K562 (cell line): ENCODE results near the gene IPCEF1. TPM values are rescaled to one million over a fixed set of nuclear protein-coding genes. Genes with fewer than 3 reads are reported as not detected.

Experiments
- ATAC-seq: fragments of 200-7000 bp; cut with Tn5 transposase; 3 replicates; pipeline ENCODE4 v1.9.1; 2020; ENCODE audit warnings: moderate library complexity
- BruUV-seq: library from RNA; stranded (reverse); fragments of 400-500 nt; replicated peaks from 2 replicates; lab custom pipeline; 2021; lab: Mats Ljungman, UMichigan
- CTCF ChIA-PET: fragments of 300-600 bp; formaldehyde crosslinking; extraction: SDS; loops from one replicate; lab custom pipeline; 2021; ENCODE audit warnings: low intra/inter-chr PET ratio; lab: Yijun Ruan, JAX
- POLR2A ChIA-PET: fragments of 300-600, 350-650 bp; sonication (Branson Sonifier 250); formaldehyde crosslinking; extraction: SDS; loops from one replicate; lab custom pipeline; 2021; ENCODE audit warnings: antibody characterized with exemption, inconsistent platforms; lab: Yijun Ruan, JAX
- DNase-seq, 4 experiments: peaks; one replicate each; pipeline versions ENCODE4 v3.0.0 to v3.0.0-alpha.2; 2011 to 2018; ENCODE audit warnings: low spot score in 3 of 4, mixed read lengths in 3 of 4; ENCODE audit errors: extremely low read depth in 1 of 4
- FAIRE-seq: peaks from 2 replicates; lab custom pipeline; 2011; peaks lifted over from hg19 to GRCh38; lab: Jason Lieb, UNC
- H2AFZ ChIP-seq: 2 replicates; pipeline ENCODE4 v1.6.0; 2011; ENCODE audit warnings: low read depth, low read length, control low read depth, inconsistent platforms
- H3K27ac ChIP-seq: fragments of 200-600 bp; 3 replicates; pipeline ENCODE4 v1.8.0; 2011; ENCODE audit warnings: low read depth, mild to moderate bottlenecking, control low read depth, inconsistent platforms, low read length, moderate library complexity, mixed read lengths; ENCODE audit errors: extremely low read depth
- H3K27me3 ChIP-seq, 2 experiments: fragments of 300-600 bp in 1 of 2; 2 replicates in 1 of 2; 3 replicates in 1 of 2; pipeline versions ENCODE4 v1.6.0 to v1.8.0; 2011; ENCODE audit warnings: inconsistent platforms in 2 of 2, low read length in 2 of 2, mild to moderate bottlenecking in 1 of 2, mixed read lengths in 1 of 2, moderate library complexity in 1 of 2; ENCODE audit not compliant: control insufficient read depth in 2 of 2, insufficient read depth in 2 of 2
- H3K36me3 ChIP-seq: fragments of 300-600 bp; 3 replicates; pipeline ENCODE4 v1.8.0; 2011; ENCODE audit warnings: mild to moderate bottlenecking, low read length, inconsistent platforms; ENCODE audit not compliant: control insufficient read depth, insufficient read depth
- H3K4me1 ChIP-seq, 2 experiments: fragments of 200-600 bp in 1 of 2; replicated peaks in 1 of 2; 2 replicates in 1 of 2; 3 replicates in 1 of 2; pipeline versions ENCODE4 v1.5.1 to v1.8.0; 2011; ENCODE audit warnings: inconsistent platforms in 2 of 2, low read length in 2 of 2, mild to moderate bottlenecking in 1 of 2, mixed read lengths in 1 of 2, moderate library complexity in 1 of 2; ENCODE audit not compliant: control insufficient read depth in 2 of 2, insufficient read depth in 2 of 2
- H3K4me2 ChIP-seq: 2 replicates; pipeline ENCODE4 v1.6.1; 2011; ENCODE audit warnings: low read length, control low read depth, inconsistent platforms, mixed read lengths; ENCODE audit not compliant: insufficient read depth
- H3K4me3 ChIP-seq: fragments of 200-600 bp; sonication (generic), shearing (Covaris generic); 2 replicates; pipeline ENCODE4 v1.5.1; 2016; ENCODE audit warnings: control low read depth, inconsistent platforms
- H3K79me2 ChIP-seq: fragments of 200-600 bp; 3 replicates; pipeline ENCODE4 v1.8.0; 2011; ENCODE audit warnings: low read length, inconsistent platforms; ENCODE audit not compliant: control insufficient read depth, insufficient read depth
- H3K9ac ChIP-seq, 2 experiments: 2 replicates each; pipeline versions ENCODE4 v1.6.0 to v1.6.1; 2011; ENCODE audit warnings: low read depth in 2 of 2, low read length in 2 of 2, control low read depth in 1 of 2, inconsistent platforms in 1 of 2, mild to moderate bottlenecking in 1 of 2, mixed read lengths in 1 of 2; ENCODE audit not compliant: insufficient read depth in 1 of 2
- H3K9me1 ChIP-seq: one replicate; pipeline ENCODE4 v1.6.0; 2011; ENCODE audit warnings: inconsistent platforms, mild to moderate bottlenecking, low read length, moderate library complexity; ENCODE audit not compliant: control insufficient read depth, insufficient read depth
- H3K9me3 ChIP-seq: replicated peaks from 2 replicates; pipeline ENCODE4 v1.5.1; 2011; ENCODE audit warnings: low read depth, low read length, inconsistent platforms; ENCODE audit not compliant: control insufficient read depth, insufficient read depth
- H4K20me1 ChIP-seq: replicated peaks from 2 replicates; pipeline ENCODE4 v1.6.1; 2011; ENCODE audit warnings: low read length, inconsistent platforms, mixed read lengths; ENCODE audit not compliant: control insufficient read depth, insufficient read depth
- HDAC6 ChIP-seq: IDR thresholded peaks from 2 replicates; pipeline ENCODE4 v1.6.1; 2012; ENCODE audit warnings: low read depth, mild to moderate bottlenecking, control low read depth, inconsistent platforms, low read length, moderate library complexity
- HMGN3 ChIP-seq: IDR thresholded peaks from 2 replicates; pipeline ENCODE4 v1.6.1; 2011; ENCODE audit warnings: borderline replicate concordance, low read depth, mild to moderate bottlenecking, mixed read lengths, low read length; ENCODE audit not compliant: insufficient read length; ENCODE audit errors: extremely low read depth
- KHSRP ChIP-seq: fragments of 450-650 bp; IDR thresholded peaks from 2 replicates; pipeline ENCODE4 v1.6.1; 2017
- KLF1 ChIP-seq: fragments of 450-650 bp; IDR thresholded peaks from 2 replicates; pipeline ENCODE4 v1.6.1; 2016; ENCODE audit warnings: missing genetic modification characterization, missing compliant biosample characterization
- LEF1 ChIP-seq: fragments of 450-650 bp; IDR thresholded peaks from 2 replicates; pipeline ENCODE4 v1.6.1; 2016; ENCODE audit warnings: mild to moderate bottlenecking
- MAZ ChIP-seq, 2 experiments: fragments of 450-650 bp in 1 of 2; sonication (generic) in 1 of 2; formaldehyde crosslinking; IDR thresholded peaks in 1 of 2; conservative IDR thresholded peaks in 1 of 2; 2 replicates each; pipeline versions ENCODE4 v1.4.0 to v1.5.0; 2020; ENCODE audit warnings: mild to moderate bottlenecking in 1 of 2, missing genetic modification reagents in 1 of 2
- MCM7 ChIP-seq, 2 experiments: fragments of 450-650 bp; IDR thresholded peaks; 2 replicates each; pipeline ENCODE4 v1.6.1; 2016 to 2018
- MTA3 ChIP-seq: fragments of 450-650 bp; formaldehyde crosslinking; IDR thresholded peaks from 2 replicates; pipeline ENCODE4 v1.6.1; 2017; ENCODE audit warnings: mild to moderate bottlenecking, borderline replicate concordance
- NBN ChIP-seq: fragments of 450-650 bp; IDR thresholded peaks from 2 replicates; pipeline ENCODE4 v1.6.1; 2016; ENCODE audit warnings: low read depth, mild to moderate bottlenecking
- OTX1 ChIP-seq: fragments of 450-650 bp; formaldehyde crosslinking; IDR thresholded peaks from 2 replicates; pipeline ENCODE4 v1.4.0; 2022; ENCODE audit warnings: mild to moderate bottlenecking
- SNIP1 ChIP-seq: fragments of 450-650 bp; IDR thresholded peaks from 2 replicates; pipeline ENCODE4 v1.7.1; 2017; ENCODE audit warnings: low read depth, mild to moderate bottlenecking
- ZNF146 ChIP-seq: IDR thresholded peaks from one replicate; pipeline ENCODE4 v1.6.1; 2018; ENCODE audit warnings: missing compliant biosample characterization; ENCODE audit not compliant: unreplicated experiment
- ZNF175 ChIP-seq: fragments of 200-800 bp; sonication (Bioruptor generic); IDR thresholded peaks from 2 replicates; pipeline ENCODE4 v1.6.1; 2016; ENCODE audit warnings: low read depth, mild to moderate bottlenecking, missing genetic modification characterization, missing compliant biosample characterization
- WGBS: fragments of 100-300 bp; shearing (Covaris generic); methylation state at CpG from one replicate; pipeline ENCODE4 v1.1.6; 2016; ENCODE audit warnings: low coverage, mixed read lengths; ENCODE audit not compliant: insufficient coverage; ENCODE audit errors: missing lambda C conversion rate; 5-methylcytosine and 5-hydroxymethylcytosine counted together
- in situ Hi-C: fragments of 300-500 bp; cut with MboI; formaldehyde crosslinking; loops from 4 replicates; pipeline ENCODE4 v1.15.0; 2018; ENCODE audit warnings: inconsistent platforms, mixed read lengths
- intact Hi-C: fragments of 100-400 bp; cut with micrococcal nuclease; formaldehyde crosslinking; loops from 2 replicates; pipeline ENCODE4 v1.14.2; 2022
- polyA plus RNA-seq, 8 experiments: library from polyadenylated mRNA; depleted of rRNA in 4 of 8; stranded (reverse) in 5 of 8; unstranded in 3 of 8; fragments of >200 nt; fragmentation: Nextera tagmentation in 2 of 8; fragmentation: Illumina TruSeq in 1 of 8; extraction: Ambion mirVana in 2 of 8; extraction: Trizol in 1 of 8; gene quantifications; 2 replicates each; pipeline versions ENCODE4 v1.2.1 to v1.2.3, GENCODE V29; 2011 to 2014; ENCODE audit warnings: inconsistent platforms in 1 of 8, missing spikeins in 1 of 8
- total RNA-seq, 7 experiments: library from RNA; depleted of rRNA in 6 of 7; stranded (reverse); fragments of >200 nt in 6 of 7; fragmentation: Illumina TruSeq in 2 of 7; extraction: Trizol in 2 of 7; gene quantifications; 2 replicates each; pipeline versions ENCODE4 v1.2.1 to v1.2.3, GENCODE V29; 2011 to 2021; ENCODE audit warnings: low replicate concordance in 1 of 7
- TF ChIP-seq, protein P1 (sequence below): fragments of 450-650 bp; formaldehyde crosslinking; conservative IDR thresholded peaks from 2 replicates; pipeline ENCODE4 v1.4.0; 2022; ENCODE audit warnings: mild to moderate bottlenecking, missing genetic modification characterization
- TF ChIP-seq, protein P2 (sequence below): fragments of 450-650 bp; formaldehyde crosslinking; IDR thresholded peaks from 2 replicates; pipeline ENCODE4 v1.4.0; 2020; ENCODE audit warnings: mild to moderate bottlenecking, moderate library complexity
- TF ChIP-seq, protein P3 (sequence below): sonication (generic); formaldehyde crosslinking; IDR thresholded peaks from 2 replicates; pipeline ENCODE4 v1.9.0; 2022; ENCODE audit warnings: mild to moderate bottlenecking, missing genetic modification reagents

The IPCEF1 gene
- total and polyA plus RNA-seq, 9 of the 15 experiments (the other 6 are each of a cell fraction or from before 2014, with no cell fraction given): 0.14 to 0.18 TPM; not detected in 7

- TF ChIP-seq, protein P1, sequence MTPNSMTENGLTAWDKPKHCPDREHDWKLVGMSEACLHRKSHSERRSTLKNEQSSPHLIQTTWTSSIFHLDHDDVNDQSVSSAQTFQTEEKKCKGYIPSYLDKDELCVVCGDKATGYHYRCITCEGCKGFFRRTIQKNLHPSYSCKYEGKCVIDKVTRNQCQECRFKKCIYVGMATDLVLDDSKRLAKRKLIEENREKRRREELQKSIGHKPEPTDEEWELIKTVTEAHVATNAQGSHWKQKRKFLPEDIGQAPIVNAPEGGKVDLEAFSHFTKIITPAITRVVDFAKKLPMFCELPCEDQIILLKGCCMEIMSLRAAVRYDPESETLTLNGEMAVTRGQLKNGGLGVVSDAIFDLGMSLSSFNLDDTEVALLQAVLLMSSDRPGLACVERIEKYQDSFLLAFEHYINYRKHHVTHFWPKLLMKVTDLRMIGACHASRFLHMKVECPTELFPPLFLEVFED (CRISPR knock-in tag): 0 out of 2 replicates have a peak, but pooled peaks have one; percentile 49
- TF ChIP-seq OTX1: 0 out of 2 replicates have a peak, but pooled peaks have one; percentile 39
Measured at GRCh38 chr6:154354265-154354777, 2.3 kb downstream of the IPCEF1 start (continued).

DNA sequence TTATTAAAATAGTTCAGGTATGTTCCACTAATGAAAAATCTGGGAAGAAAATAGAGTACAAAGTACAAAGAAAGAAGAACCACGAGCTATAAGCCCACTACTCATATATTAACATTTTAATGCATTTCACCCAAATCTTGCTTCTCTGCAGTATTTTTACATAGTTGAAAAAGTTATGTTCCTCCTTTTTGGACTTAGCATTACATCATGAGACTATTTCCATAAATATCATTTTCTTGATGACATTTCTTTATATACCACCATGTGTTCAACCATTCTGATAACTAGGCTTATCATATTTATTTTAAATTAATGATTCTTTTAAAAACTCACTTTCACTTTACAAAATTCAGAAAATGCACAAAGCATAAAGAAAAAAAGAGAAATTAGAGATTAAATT, 3.0 kb downstream of the IPCEF1 start:
- DNase-seq (no peak), ATAC-seq (no peak), FAIRE-seq (no peak)
- H3K4me2 ChIP-seq: no peak overlapping the region
- H3K27ac ChIP-seq: no peak overlapping the region
- H3K9ac ChIP-seq: no peak overlapping the region
- no TSS peak for BruUV-seq
- no peaks in the 10 kb centered on the region for H3K36me3 ChIP-seq
- intact Hi-C loops: no loop called here
- peaks cover 5 to 30% of the 10 kb centered on the region in 2 experiments; a peak in 3 of 5 replicates for H3K27me3 ChIP-seq
- 0% methylated on average over 1 of the region's 1 CpG for WGBS
- H2AFZ ChIP-seq: no peak overlapping the region
- POLR2A ChIA-PET: no interaction called here
- no peaks in the 10 kb centered on the region for H3K9me1 ChIP-seq
- no peaks in the 10 kb centered on the region for H4K20me1 ChIP-seq
- CTCF ChIA-PET: no interaction called here
- H3K79me2 ChIP-seq: no peaks in the 10 kb centered on the region
- no peaks in the 10 kb centered on the region for H3K9me3 ChIP-seq
- in situ Hi-C loops: no loop called here
- no peak overlapping the region for H3K4me3 ChIP-seq
- peaks cover 0 to 5% of the 10 kb centered on the region in 2 experiments; a peak in 1 of 5 replicates for H3K4me1 ChIP-seq
- TF ChIP-seq HMGN3: no peak
- TF ChIP-seq MCM7 (IDR thresholded peaks at IDR 0.05): no peak
- TF ChIP-seq LEF1: no peak
- no peak for TF ChIP-seq MAZ (CRISPR knock-in tag; conservative IDR thresholded peaks at IDR 0.05 in 1 of 2, IDR thresholded peaks at IDR 0.05 in 1 of 2)
- TF ChIP-seq, protein P2, sequence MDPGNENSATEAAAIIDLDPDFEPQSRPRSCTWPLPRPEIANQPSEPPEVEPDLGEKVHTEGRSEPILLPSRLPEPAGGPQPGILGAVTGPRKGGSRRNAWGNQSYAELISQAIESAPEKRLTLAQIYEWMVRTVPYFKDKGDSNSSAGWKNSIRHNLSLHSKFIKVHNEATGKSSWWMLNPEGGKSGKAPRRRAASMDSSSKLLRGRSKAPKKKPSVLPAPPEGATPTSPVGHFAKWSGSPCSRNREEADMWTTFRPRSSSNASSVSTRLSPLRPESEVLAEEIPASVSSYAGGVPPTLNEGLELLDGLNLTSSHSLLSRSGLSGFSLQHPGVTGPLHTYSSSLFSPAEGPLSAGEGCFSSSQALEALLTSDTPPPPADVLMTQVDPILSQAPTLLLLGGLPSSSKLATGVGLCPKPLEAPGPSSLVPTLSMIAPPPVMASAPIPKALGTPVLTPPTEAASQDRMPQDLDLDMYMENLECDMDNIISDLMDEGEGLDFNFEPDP: no peak
- no peak for TF ChIP-seq ZNF175 (CRISPR knock-in tag)
- no peak for TF ChIP-seq SNIP1
- TF ChIP-seq NBN: no peak
- no peak for TF ChIP-seq ZNF146 (CRISPR knock-in tag)
- no peak for TF ChIP-seq KLF1
- TF ChIP-seq, protein P3, sequence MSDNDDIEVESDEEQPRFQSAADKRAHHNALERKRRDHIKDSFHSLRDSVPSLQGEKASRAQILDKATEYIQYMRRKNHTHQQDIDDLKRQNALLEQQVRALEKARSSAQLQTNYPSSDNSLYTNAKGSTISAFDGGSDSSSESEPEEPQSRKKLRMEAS (CRISPR knock-in tag): no peak
- TF ChIP-seq KHSRP: no peak
- no peak for TF ChIP-seq MTA3
- TF ChIP-seq HDAC6: no peak
